ENCODE results near the gene LRIF1. TPM values are rescaled to one million over a fixed set of nuclear protein-coding genes. Genes with fewer than 3 reads are reported as not detected.

The LRIF1 gene
- total RNA-seq, 2 experiments from 2014 or later: 12.9 to 14.4 TPM

- Mint-ChIP-seq H3K9me3 (peaks cover 38% of the 10 kb centered on the region), H3K4me3 (no peak overlapping the region), H3K27ac (no peak overlapping the region), H3K36me3 (peaks cover 3% of the 10 kb centered on the region), H3K4me1 (ENCODE audit: low read depth) (peaks cover 15% of the 10 kb centered on the region), H3K27me3 (no peaks in the 10 kb centered on the region)
- DNase-seq: no peak
- POLR2A ChIA-PET: no interaction called here
- intact Hi-C loops (cut with micrococcal nuclease): loop anchor here (5.0 kb wide), 1 partner anchor 46 kb away; the partner anchor contains the start of gene LRIF1
- CTCF ChIA-PET: no interaction called here
Observed at GRCh38 chr1:110915804-110916203, 47.9 kb downstream of the LRIF1 start.

GRCh38 chr1:110914676-110915075 lies 49.0 kb downstream of the LRIF1 start:
- DNase-seq: no peak
- Mint-ChIP-seq H3K27ac (no peak overlapping the region), H3K4me3 (no peak overlapping the region), H3K36me3 (peaks cover 10% of the 10 kb centered on the region), H3K9me3 (peaks cover 49% of the 10 kb centered on the region), H3K4me1 (ENCODE audit: low read depth) (peaks cover 15% of the 10 kb centered on the region), H3K27me3 (no peaks in the 10 kb centered on the region)
- ChIA-PET POLR2A (no interaction called here), CTCF (no interaction called here)
- intact Hi-C loops (cut with micrococcal nuclease): loop anchor here (5.0 kb wide), 1 partner anchor 48 kb away; the partner anchor contains the start of gene LRIF1

GRCh38 chr1:110912784-110913183 lies 50.9 kb downstream of the LRIF1 start:
- H3K27me3 Mint-ChIP-seq: no peaks in the 10 kb centered on the region
- intact Hi-C loops (cut with micrococcal nuclease): no loop called here
- H3K4me3 Mint-ChIP-seq: no peak overlapping the region
- ChIA-PET POLR2A (no interaction called here), CTCF (interaction anchor here (0.8 kb wide), 1 partner anchor 83 kb away, joined by 3 read pairs; no protein-coding TSS in a partner anchor)
- peaks cover 15% of the 10 kb centered on the region for H3K4me1 Mint-ChIP-seq (ENCODE audit: low read depth)
- H3K27ac Mint-ChIP-seq: no peak overlapping the region
- H3K36me3 Mint-ChIP-seq: peaks cover 17% of the 10 kb centered on the region
- DNase-seq: no peak
- H3K9me3 Mint-ChIP-seq: peaks cover 65% of the 10 kb centered on the region

GRCh38 chr1:110903853-110904500 lies 59.7 kb downstream of the LRIF1 start:
- Mint-ChIP-seq H3K27ac (no peak overlapping the region), H3K27me3 (no peaks in the 10 kb centered on the region), H3K36me3 (peaks cover 51% of the 10 kb centered on the region), H3K4me3 (no peak overlapping the region), H3K4me1 (ENCODE audit: low read depth) (peaks cover 8% of the 10 kb centered on the region), H3K9me3 (peaks cover 57% of the 10 kb centered on the region)
- ChIA-PET CTCF (interaction anchor here (0.9 kb wide), 1 partner anchor 88 kb away, joined by 3 read pairs; no protein-coding TSS in a partner anchor), POLR2A (interaction anchor here (1.2 kb wide), 1 partner anchor 33 kb away, joined by 3 read pairs; no protein-coding TSS in a partner anchor)
- intact Hi-C loops (cut with micrococcal nuclease): no loop called here
- no peak for DNase-seq

- Mint-ChIP-seq H3K4me3 (peak overlapping the region; percentile 31), H3K4me1 (ENCODE audit: low read depth) (peaks cover 16% of the 10 kb centered on the region), H3K27me3 (no peaks in the 10 kb centered on the region), H3K27ac (peak overlapping the region; percentile 31), H3K36me3 (peaks cover 59% of the 10 kb centered on the region), H3K9me3 (peaks cover 46% of the 10 kb centered on the region)
- ChIA-PET POLR2A (interaction anchor here (1.2 kb wide), 1 partner anchor 32 kb away, joined by 3 read pairs; no protein-coding TSS in a partner anchor), CTCF (interaction anchor here (0.9 kb wide), 1 partner anchor 89 kb away, joined by 3 read pairs; no protein-coding TSS in a partner anchor)
- no peak for DNase-seq
- intact Hi-C loops (cut with micrococcal nuclease): no loop called here
Observed at GRCh38 chr1:110902820-110903463, 60.8 kb downstream of the LRIF1 start.

- ChIA-PET POLR2A (no interaction called here), CTCF (no interaction called here)
- H3K4me3 Mint-ChIP-seq: no peak overlapping the region
Observed at GRCh38 chr1:110899458-110899843, 64.3 kb downstream of the LRIF1 start.

GRCh38 chr1:110898734-110899457 lies 64.8 kb downstream of the LRIF1 start:
- ChIA-PET CTCF (no interaction called here), POLR2A (no interaction called here)
- Mint-ChIP-seq H3K36me3 (peaks cover 89% of the 10 kb centered on the region), H3K4me1 (ENCODE audit: low read depth) (peaks cover 54% of the 10 kb centered on the region), H3K4me3 (no peak overlapping the region), H3K9me3 (peaks cover 17% of the 10 kb centered on the region), H3K27ac (peak overlapping the region; percentile 49), H3K27me3 (no peaks in the 10 kb centered on the region)
- DNase-seq: no peak
- intact Hi-C loops (cut with micrococcal nuclease): no loop called here

More at GRCh38 chr1:110899458-110899843, 64.3 kb downstream of the LRIF1 start:
- no peaks in the 10 kb centered on the region for H3K27me3 Mint-ChIP-seq
- H3K27ac Mint-ChIP-seq: peak overlapping the region; percentile 49
- intact Hi-C loops (cut with micrococcal nuclease): no loop called here
- no peak for DNase-seq
- peaks cover 87% of the 10 kb centered on the region for H3K36me3 Mint-ChIP-seq
- peaks cover 23% of the 10 kb centered on the region for H3K9me3 Mint-ChIP-seq
- peaks cover 48% of the 10 kb centered on the region for H3K4me1 Mint-ChIP-seq (ENCODE audit: low read depth)

- peaks cover 89% of the 10 kb centered on the region for H3K36me3 Mint-ChIP-seq
- ChIA-PET POLR2A (no interaction called here), CTCF (interaction anchor here (1.0 kb wide), 1 partner anchor 18 kb away, joined by 3 read pairs; no protein-coding TSS in a partner anchor)
- H3K27ac Mint-ChIP-seq: no peak overlapping the region
- intact Hi-C loops (cut with micrococcal nuclease): no loop called here
- H3K4me1 Mint-ChIP-seq (ENCODE audit: low read depth): peaks cover 66% of the 10 kb centered on the region
- no peak overlapping the region for H3K4me3 Mint-ChIP-seq
- DNase-seq: no peak
- H3K9me3 Mint-ChIP-seq: peaks cover 7% of the 10 kb centered on the region
- H3K27me3 Mint-ChIP-seq: no peaks in the 10 kb centered on the region
Observed at GRCh38 chr1:110897681-110898080, 66.0 kb downstream of the LRIF1 start.

Other genes with a start within 250 kb of the LRIF1 start
- 100 to 1,000 TPM; 240 to 246 TPM for gene CD53, start 90.8 kb downstream of the LRIF1 start, total RNA-seq
- 10 to 100 TPM; 30.1 to 30.5 TPM for gene DRAM2, start 176.2 kb upstream of the LRIF1 start, total RNA-seq
- 10 to 100 TPM; 23.9 to 28.8 TPM for gene CEPT1, start 176.3 kb upstream of the LRIF1 start, total RNA-seq
- 100 to 1,000 TPM; 156 to 157 TPM for gene DENND2D, start 236.7 kb upstream of the LRIF1 start, total RNA-seq

Measured in activated CD4-positive, alpha-beta memory T cell treated with anti-CD3 and anti-CD28 coated beads for 36 hours (primary cell).